K562 (cell line): Measurements from ENCODE around the gene STARD8. TPM values are rescaled to one million over a fixed set of nuclear protein-coding genes. Genes with fewer than 3 reads are reported as not detected.
"Not testable (repeated sequence)": the region's sequence is repeated elsewhere in the genome, so short reads cannot be mapped to it uniquely, and the experiment has no call there.

Source experiments
- ATAC-seq: fragments of 200-7000 bp; cut with Tn5 transposase; 3 replicates; pipeline ENCODE4 v1.9.1; 2020; ENCODE audit warnings: moderate library complexity
- BruUV-seq: library from RNA; stranded (reverse); fragments of 400-500 nt; replicated peaks from 2 replicates; lab custom pipeline; 2021; lab: Mats Ljungman, UMichigan
- CTCF ChIA-PET: fragments of 300-600 bp; formaldehyde crosslinking; extraction: SDS; loops from one replicate; lab custom pipeline; 2021; ENCODE audit warnings: low intra/inter-chr PET ratio; lab: Yijun Ruan, JAX
- POLR2A ChIA-PET: fragments of 300-600, 350-650 bp; sonication (Branson Sonifier 250); formaldehyde crosslinking; extraction: SDS; loops from one replicate; lab custom pipeline; 2021; ENCODE audit warnings: antibody characterized with exemption, inconsistent platforms; lab: Yijun Ruan, JAX
- DNase-seq, 4 experiments: peaks; one replicate each; pipeline versions ENCODE4 v3.0.0 to v3.0.0-alpha.2; 2011 to 2018; ENCODE audit warnings: low spot score in 3 of 4, mixed read lengths in 3 of 4; ENCODE audit errors: extremely low read depth in 1 of 4
- FAIRE-seq: peaks from 2 replicates; lab custom pipeline; 2011; peaks lifted over from hg19 to GRCh38; lab: Jason Lieb, UNC
- H2AFZ ChIP-seq: 2 replicates; pipeline ENCODE4 v1.6.0; 2011; ENCODE audit warnings: low read depth, low read length, control low read depth, inconsistent platforms
- H3K27ac ChIP-seq: fragments of 200-600 bp; 3 replicates; pipeline ENCODE4 v1.8.0; 2011; ENCODE audit warnings: low read depth, mild to moderate bottlenecking, control low read depth, inconsistent platforms, low read length, moderate library complexity, mixed read lengths; ENCODE audit errors: extremely low read depth
- H3K27me3 ChIP-seq, 2 experiments: fragments of 300-600 bp in 1 of 2; 2 replicates in 1 of 2; 3 replicates in 1 of 2; pipeline versions ENCODE4 v1.6.0 to v1.8.0; 2011; ENCODE audit warnings: inconsistent platforms in 2 of 2, low read length in 2 of 2, mild to moderate bottlenecking in 1 of 2, mixed read lengths in 1 of 2, moderate library complexity in 1 of 2; ENCODE audit not compliant: control insufficient read depth in 2 of 2, insufficient read depth in 2 of 2
- H3K36me3 ChIP-seq: fragments of 300-600 bp; 3 replicates; pipeline ENCODE4 v1.8.0; 2011; ENCODE audit warnings: mild to moderate bottlenecking, low read length, inconsistent platforms; ENCODE audit not compliant: control insufficient read depth, insufficient read depth
- H3K4me1 ChIP-seq, 2 experiments: fragments of 200-600 bp in 1 of 2; replicated peaks in 1 of 2; 2 replicates in 1 of 2; 3 replicates in 1 of 2; pipeline versions ENCODE4 v1.5.1 to v1.8.0; 2011; ENCODE audit warnings: inconsistent platforms in 2 of 2, low read length in 2 of 2, mild to moderate bottlenecking in 1 of 2, mixed read lengths in 1 of 2, moderate library complexity in 1 of 2; ENCODE audit not compliant: control insufficient read depth in 2 of 2, insufficient read depth in 2 of 2
- H3K4me2 ChIP-seq: 2 replicates; pipeline ENCODE4 v1.6.1; 2011; ENCODE audit warnings: low read length, control low read depth, inconsistent platforms, mixed read lengths; ENCODE audit not compliant: insufficient read depth
- H3K4me3 ChIP-seq: fragments of 200-600 bp; sonication (generic), shearing (Covaris generic); 2 replicates; pipeline ENCODE4 v1.5.1; 2016; ENCODE audit warnings: control low read depth, inconsistent platforms
- H3K79me2 ChIP-seq: fragments of 200-600 bp; 3 replicates; pipeline ENCODE4 v1.8.0; 2011; ENCODE audit warnings: low read length, inconsistent platforms; ENCODE audit not compliant: control insufficient read depth, insufficient read depth
- H3K9ac ChIP-seq, 2 experiments: 2 replicates each; pipeline versions ENCODE4 v1.6.0 to v1.6.1; 2011; ENCODE audit warnings: low read depth in 2 of 2, low read length in 2 of 2, control low read depth in 1 of 2, inconsistent platforms in 1 of 2, mild to moderate bottlenecking in 1 of 2, mixed read lengths in 1 of 2; ENCODE audit not compliant: insufficient read depth in 1 of 2
- H3K9me1 ChIP-seq: one replicate; pipeline ENCODE4 v1.6.0; 2011; ENCODE audit warnings: inconsistent platforms, mild to moderate bottlenecking, low read length, moderate library complexity; ENCODE audit not compliant: control insufficient read depth, insufficient read depth
- H3K9me3 ChIP-seq: replicated peaks from 2 replicates; pipeline ENCODE4 v1.5.1; 2011; ENCODE audit warnings: low read depth, low read length, inconsistent platforms; ENCODE audit not compliant: control insufficient read depth, insufficient read depth
- H4K20me1 ChIP-seq: replicated peaks from 2 replicates; pipeline ENCODE4 v1.6.1; 2011; ENCODE audit warnings: low read length, inconsistent platforms, mixed read lengths; ENCODE audit not compliant: control insufficient read depth, insufficient read depth
- BCOR ChIP-seq: fragments of 450-650 bp; IDR thresholded peaks from 2 replicates; pipeline ENCODE4 v1.6.1; 2016
- POLR2H ChIP-seq: IDR thresholded peaks from 2 replicates; pipeline ENCODE4 v1.6.1; 2016; ENCODE audit warnings: missing genetic modification characterization, low read depth, mild to moderate bottlenecking, control low read depth, missing compliant biosample characterization, moderate library complexity
- WHSC1 ChIP-seq: IDR thresholded peaks from one replicate; pipeline ENCODE4 v1.6.1; 2012; ENCODE audit warnings: low read length, control low read depth, inconsistent platforms
- WGBS: fragments of 100-300 bp; shearing (Covaris generic); methylation state at CpG from one replicate; pipeline ENCODE4 v1.1.6; 2016; ENCODE audit warnings: low coverage, mixed read lengths; ENCODE audit not compliant: insufficient coverage; ENCODE audit errors: missing lambda C conversion rate; 5-methylcytosine and 5-hydroxymethylcytosine counted together
- in situ Hi-C: fragments of 300-500 bp; cut with MboI; formaldehyde crosslinking; loops from 4 replicates; pipeline ENCODE4 v1.15.0; 2018; ENCODE audit warnings: inconsistent platforms, mixed read lengths
- intact Hi-C: fragments of 100-400 bp; cut with micrococcal nuclease; formaldehyde crosslinking; loops from 2 replicates; pipeline ENCODE4 v1.14.2; 2022
- polyA plus RNA-seq, 8 experiments: library from polyadenylated mRNA; depleted of rRNA in 4 of 8; stranded (reverse) in 5 of 8; unstranded in 3 of 8; fragments of >200 nt; fragmentation: Nextera tagmentation in 2 of 8; fragmentation: Illumina TruSeq in 1 of 8; extraction: Ambion mirVana in 2 of 8; extraction: Trizol in 1 of 8; gene quantifications; 2 replicates each; pipeline versions ENCODE4 v1.2.1 to v1.2.3, GENCODE V29; 2011 to 2014; ENCODE audit warnings: inconsistent platforms in 1 of 8, missing spikeins in 1 of 8
- total RNA-seq, 7 experiments: library from RNA; depleted of rRNA in 6 of 7; stranded (reverse); fragments of >200 nt in 6 of 7; fragmentation: Illumina TruSeq in 2 of 7; extraction: Trizol in 2 of 7; gene quantifications; 2 replicates each; pipeline versions ENCODE4 v1.2.1 to v1.2.3, GENCODE V29; 2011 to 2021; ENCODE audit warnings: low replicate concordance in 1 of 7

STARD8 gene
- total and polyA plus RNA-seq, 9 of the 15 experiments (the other 6 are each of a cell fraction or from before 2014, with no cell fraction given) = 1.6 to 35.0 (median 15.9) TPM

DNA sequence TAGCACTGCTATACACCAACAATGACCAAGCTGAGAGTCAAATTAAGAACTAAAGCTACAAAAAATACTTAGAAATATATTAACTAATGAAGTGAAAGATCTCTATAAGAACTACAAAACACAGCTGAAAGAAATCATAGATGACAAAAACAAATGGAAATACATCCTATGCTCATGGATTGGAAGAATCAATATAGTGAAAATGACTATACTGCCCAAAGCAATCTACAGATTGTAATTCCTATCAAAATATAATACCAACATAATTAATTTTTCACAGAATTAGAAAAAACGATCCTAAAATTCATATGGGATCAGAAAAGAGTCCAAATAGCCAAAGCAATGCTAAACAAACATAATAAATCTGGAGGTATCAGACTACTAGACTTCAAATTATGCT lies 87.8 kb downstream of the STARD8 start:
- ChIA-PET CTCF (no interaction called here), POLR2A (no interaction called here)
- Histone ChIP-seq H3K79me2 (no peaks in the 10 kb centered on the region), H3K36me3 (no peaks in the 10 kb centered on the region), H3K4me1 (no peaks in the 10 kb centered on the region), H3K9ac (no peak overlapping the region), H3K4me3 (no peak overlapping the region), H3K9me1 (no peaks in the 10 kb centered on the region), H3K4me2 (no peak overlapping the region), H3K9me3 (no peaks in the 10 kb centered on the region), H4K20me1 (no peaks in the 10 kb centered on the region), H3K27me3 (no peaks in the 10 kb centered on the region), H3K27ac (no peak overlapping the region), H2AFZ (no peak overlapping the region)
- FAIRE-seq (no peak), DNase-seq (no peak), ATAC-seq (no peak)
- intact Hi-C loops = no loop called here
- in situ Hi-C loops = loop anchor here (10.0 kb wide), 1 partner anchor 90 kb away; the partner anchor contains the start of gene EFNB1
- WGBS = 0% methylated on average over 1 of the region's 1 CpG
- TF ChIP-seq WHSC1 (no peak), POLR2H (tag) (no peak), BCOR (no peak)
- BruUV-seq = no TSS peak

DNA sequence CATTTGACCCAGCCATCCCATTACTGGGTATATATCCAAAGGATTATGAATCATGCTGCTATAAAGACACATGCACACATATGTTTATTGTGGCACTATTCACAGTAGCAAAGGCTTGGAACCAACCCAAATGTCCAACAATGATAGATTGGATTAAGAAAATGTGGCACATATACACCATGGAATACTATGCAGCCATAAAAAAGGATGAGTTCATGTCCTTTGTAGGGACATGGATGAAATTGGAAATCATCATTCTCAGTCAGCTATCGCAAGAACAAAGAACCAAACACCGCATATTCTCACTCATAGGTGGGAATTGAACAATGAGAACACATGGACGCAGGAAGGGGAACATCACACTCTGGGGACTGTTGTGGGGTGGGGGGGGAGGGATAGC lies 94.4 kb downstream of the STARD8 start:
- H3K79me2 ChIP-seq, ATAC-seq, FAIRE-seq, CTCF ChIA-PET, H4K20me1 ChIP-seq, H3K36me3 ChIP-seq, H3K9me1 ChIP-seq, H2AFZ ChIP-seq, in situ Hi-C loops, BruUV-seq, H3K4me3 ChIP-seq, H3K27me3 ChIP-seq, H3K4me1 ChIP-seq, H3K27ac ChIP-seq, POLR2A ChIA-PET, H3K9me3 ChIP-seq, DNase-seq, intact Hi-C loops, H3K4me2 ChIP-seq, H3K9ac ChIP-seq: not testable (repeated sequence)
- WGBS = 0% methylated on average over 2 of the region's 3 CpGs
